ENCODE measurements around the gene PTX4.

The PTX4 gene

DNA sequence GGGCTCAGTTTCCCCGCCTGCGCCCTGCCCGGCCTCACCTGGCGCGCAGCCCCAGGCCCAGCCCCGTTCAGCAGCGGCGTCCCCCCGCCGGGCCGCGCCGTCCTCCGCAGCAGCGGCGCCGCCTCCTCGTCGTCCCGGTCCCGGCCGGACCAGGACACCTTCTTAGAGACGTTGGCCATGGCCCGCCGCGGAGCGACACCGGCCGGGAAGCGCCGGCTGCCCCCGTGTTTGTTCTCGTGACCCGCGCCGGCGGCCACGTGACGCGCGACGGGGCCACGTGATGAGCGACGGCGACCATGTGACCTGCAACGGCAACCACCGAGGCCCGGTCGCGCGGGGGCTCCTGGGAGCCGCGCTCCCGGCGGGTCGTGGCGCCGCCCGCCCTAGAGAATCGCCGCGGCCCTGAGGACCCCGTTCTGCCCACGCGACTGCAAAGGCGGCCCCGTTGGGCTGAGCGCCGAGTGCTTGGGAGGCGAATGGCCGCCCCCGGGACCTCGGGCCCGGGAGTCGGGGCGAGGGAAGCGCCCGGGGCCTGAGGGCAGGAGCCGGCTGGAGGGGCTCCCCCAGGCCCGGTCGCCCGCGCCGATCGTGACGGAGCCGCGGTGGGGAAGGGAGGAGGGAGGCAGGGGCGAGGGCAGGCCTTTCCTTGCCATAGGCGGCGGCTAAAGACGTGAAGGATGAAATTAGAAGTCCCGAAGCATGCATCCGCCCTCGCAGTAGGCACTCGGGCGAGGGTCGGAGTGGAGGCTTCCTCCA lies 13.8 kb downstream of the PTX4 start, which contains the start of gene CLCN7:
Gene CLCN7 (minus strand): TSS at position 233 of the 756 bp plus-strand sequence. CDS start 54 bp downstream, at position 179.
- no peaks in the 10 kb centered on the region for H3K9me3 ChIP-seq (ENCODE audit: insufficient read depth, low read length)
- no peaks in the 10 kb centered on the region for H3K36me3 ChIP-seq (ENCODE audit: low read length)
- H4K20me1 ChIP-seq (ENCODE audit: low read depth, low read length), result no peaks in the 10 kb centered on the region
- peak within 1 kb of the TSS; percentile 98 for H3K9ac ChIP-seq (ENCODE audit: low read length)
- H3K4me3 ChIP-seq (ENCODE audit: insufficient read depth, low read length, poor library complexity, severe bottlenecking), result peak within 1 kb of the TSS; percentile 89
- TF ChIP-seq, protein P1, sequence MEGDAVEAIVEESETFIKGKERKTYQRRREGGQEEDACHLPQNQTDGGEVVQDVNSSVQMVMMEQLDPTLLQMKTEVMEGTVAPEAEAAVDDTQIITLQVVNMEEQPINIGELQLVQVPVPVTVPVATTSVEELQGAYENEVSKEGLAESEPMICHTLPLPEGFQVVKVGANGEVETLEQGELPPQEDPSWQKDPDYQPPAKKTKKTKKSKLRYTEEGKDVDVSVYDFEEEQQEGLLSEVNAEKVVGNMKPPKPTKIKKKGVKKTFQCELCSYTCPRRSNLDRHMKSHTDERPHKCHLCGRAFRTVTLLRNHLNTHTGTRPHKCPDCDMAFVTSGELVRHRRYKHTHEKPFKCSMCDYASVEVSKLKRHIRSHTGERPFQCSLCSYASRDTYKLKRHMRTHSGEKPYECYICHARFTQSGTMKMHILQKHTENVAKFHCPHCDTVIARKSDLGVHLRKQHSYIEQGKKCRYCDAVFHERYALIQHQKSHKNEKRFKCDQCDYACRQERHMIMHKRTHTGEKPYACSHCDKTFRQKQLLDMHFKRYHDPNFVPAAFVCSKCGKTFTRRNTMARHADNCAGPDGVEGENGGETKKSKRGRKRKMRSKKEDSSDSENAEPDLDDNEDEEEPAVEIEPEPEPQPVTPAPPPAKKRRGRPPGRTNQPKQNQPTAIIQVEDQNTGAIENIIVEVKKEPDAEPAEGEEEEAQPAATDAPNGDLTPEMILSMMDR (IDR thresholded peaks at IDR 0.05; ENCODE audit: insufficient read depth, low read length, poor library complexity, severe bottlenecking), result no peak
- TF ChIP-seq EZH2phosphoT487 (conservative IDR thresholded peaks at IDR 0.05; ENCODE audit: low read length), result no peak
- peak within 1 kb of the TSS; percentile 58 for H3K27ac ChIP-seq (ENCODE audit: low read depth, low read length)
- H3K9me2 ChIP-seq (replicated peaks; ENCODE audit: insufficient read depth, low read length), result no peaks in the 10 kb centered on the region
- peak within 1 kb of the TSS; percentile 94 for H2AFZ ChIP-seq (ENCODE audit: low read depth, low read length, severe bottlenecking)
- peaks cover 18% of the 10 kb centered on the region; the same call in 1 of the 2 replicates for H3K79me2 ChIP-seq (ENCODE audit: insufficient read depth, low read length)
- H3K27me3 ChIP-seq (ENCODE audit: low read length), result no peaks in the 10 kb centered on the region
- peak within 1 kb of the TSS; percentile 88 for H3K4me2 ChIP-seq (ENCODE audit: low read depth, low read length, poor library complexity, severe bottlenecking)
- no peaks in the 10 kb centered on the region for H3F3A ChIP-seq (ENCODE audit: insufficient read depth)

DNA sequence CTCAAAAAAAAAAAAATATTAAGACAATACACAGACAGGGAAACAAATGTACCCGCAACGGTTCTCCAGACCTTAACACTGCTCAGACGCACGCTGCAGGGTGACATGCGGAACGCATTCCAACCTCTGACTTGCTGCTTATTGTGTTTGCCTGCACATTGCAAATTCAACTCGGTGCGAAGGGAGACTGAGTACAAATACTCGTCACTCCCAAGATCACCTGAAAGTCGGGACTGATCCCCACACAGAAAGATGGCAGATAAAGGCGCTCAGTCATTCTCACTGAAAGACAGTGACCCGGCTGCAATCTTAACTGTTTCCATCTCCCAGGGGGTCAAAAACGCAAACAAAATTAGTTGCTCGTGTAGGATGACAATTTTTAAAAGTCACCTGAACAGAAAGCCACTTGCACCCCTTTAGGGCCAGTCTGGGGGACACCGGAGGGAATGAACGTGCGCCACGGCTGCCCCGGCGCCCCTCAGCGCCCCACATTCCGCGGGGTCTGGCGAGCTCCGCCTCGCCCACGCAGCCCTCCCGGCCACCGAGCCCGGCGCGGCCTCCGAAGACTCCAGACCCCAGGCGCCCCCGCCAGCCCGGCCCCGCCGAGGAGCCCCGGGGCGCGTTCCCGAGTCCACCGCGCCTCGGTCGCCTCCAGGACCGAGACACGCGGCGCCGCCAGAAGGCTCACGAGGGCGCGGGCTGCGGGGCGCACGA lies 14.5 kb downstream of the PTX4 start:
- H2AFZ ChIP-seq (ENCODE audit: low read depth, low read length, severe bottlenecking), result peak overlapping the region; percentile 35

DNA sequence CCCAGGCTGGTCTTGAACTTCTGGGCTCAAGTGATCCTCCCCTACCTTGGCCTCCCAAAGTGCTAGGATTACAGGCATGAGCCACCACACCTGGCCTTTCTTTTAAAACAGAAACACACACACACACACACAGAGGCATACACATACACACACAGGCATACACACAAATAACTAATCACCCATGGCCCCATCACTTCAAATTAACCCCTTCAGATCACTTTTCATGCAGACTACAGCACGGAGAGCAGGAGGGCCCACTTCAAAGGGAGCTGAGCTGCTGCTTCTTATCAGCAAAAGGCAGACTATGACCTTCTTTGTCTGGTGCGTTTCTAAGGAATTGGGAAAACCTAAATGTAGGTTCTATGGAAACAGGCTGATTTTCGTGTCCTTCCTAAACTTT lies 15.8 kb downstream of the PTX4 start:
- H3K79me2 ChIP-seq (ENCODE audit: insufficient read depth, low read length), result peaks cover 23% of the 10 kb centered on the region; the same call in 1 of the 2 replicates
- no peak overlapping the region for H3K4me3 ChIP-seq (ENCODE audit: insufficient read depth, low read length, poor library complexity, severe bottlenecking)
- no peaks in the 10 kb centered on the region for H3K36me3 ChIP-seq (ENCODE audit: low read length)
- no peak overlapping the region for H3K27ac ChIP-seq (ENCODE audit: low read depth, low read length)
- TF ChIP-seq, protein P1 (IDR thresholded peaks at IDR 0.05; ENCODE audit: insufficient read depth, low read length, poor library complexity, severe bottlenecking), result no peak
- no peak for TF ChIP-seq EZH2phosphoT487 (conservative IDR thresholded peaks at IDR 0.05; ENCODE audit: low read length)
- H3K27me3 ChIP-seq (ENCODE audit: low read length), result no peaks in the 10 kb centered on the region
- no peaks in the 10 kb centered on the region for H4K20me1 ChIP-seq (ENCODE audit: low read depth, low read length)
- H3K9ac ChIP-seq (ENCODE audit: low read length), result no peak overlapping the region
- no peak overlapping the region for H2AFZ ChIP-seq (ENCODE audit: low read depth, low read length, severe bottlenecking)
- no peaks in the 10 kb centered on the region for H3F3A ChIP-seq (ENCODE audit: insufficient read depth)
- no peak overlapping the region for H3K4me2 ChIP-seq (ENCODE audit: low read depth, low read length, poor library complexity, severe bottlenecking)
- H3K9me2 ChIP-seq (replicated peaks; ENCODE audit: insufficient read depth, low read length), result no peaks in the 10 kb centered on the region
- H3K9me3 ChIP-seq (ENCODE audit: insufficient read depth, low read length), result no peaks in the 10 kb centered on the region

More for the DNA sequence above, 14.5 kb downstream of the PTX4 start:
- H3K27ac ChIP-seq (ENCODE audit: low read depth, low read length), result no peak overlapping the region
- no peaks in the 10 kb centered on the region for H3F3A ChIP-seq (ENCODE audit: insufficient read depth)
- H3K9ac ChIP-seq (ENCODE audit: low read length), result peak overlapping the region; percentile 98
- no peaks in the 10 kb centered on the region for H4K20me1 ChIP-seq (ENCODE audit: low read depth, low read length)
- H3K4me2 ChIP-seq (ENCODE audit: low read depth, low read length, poor library complexity, severe bottlenecking), result peak overlapping the region; percentile 88
- H3K36me3 ChIP-seq (ENCODE audit: low read length), result no peaks in the 10 kb centered on the region
- no peak for TF ChIP-seq EZH2phosphoT487 (conservative IDR thresholded peaks at IDR 0.05; ENCODE audit: low read length)
- H3K4me3 ChIP-seq (ENCODE audit: insufficient read depth, low read length, poor library complexity, severe bottlenecking), result peak overlapping the region; percentile 89
- H3K79me2 ChIP-seq (ENCODE audit: insufficient read depth, low read length), result peaks cover 23% of the 10 kb centered on the region; the same call in 1 of the 2 replicates
- H3K9me2 ChIP-seq (replicated peaks; ENCODE audit: insufficient read depth, low read length), result no peaks in the 10 kb centered on the region
- no peaks in the 10 kb centered on the region for H3K9me3 ChIP-seq (ENCODE audit: insufficient read depth, low read length)
- H3K27me3 ChIP-seq (ENCODE audit: low read length), result no peaks in the 10 kb centered on the region

Measured in SU-DHL-6 (cell line).